Panc1 (cell line): ENCODE measurements around the gene UNC5B. TPM values are rescaled to one million over a fixed set of nuclear protein-coding genes. Genes with fewer than 3 reads are reported as not detected.

Experiments
- ATAC-seq: fragments of 200-7000 bp; cut with Tn5 transposase; 2 replicates; pipeline ENCODE4 v1.9.1; 2020; ENCODE audit warnings: mild to moderate bottlenecking, moderate library complexity
- BruUV-seq: library from RNA; stranded (reverse); fragments of 400-500 nt; replicated peaks from 2 replicates; lab custom pipeline; 2021; lab: Mats Ljungman, UMichigan
- CTCF ChIA-PET: fragments of 300-600 bp; sonication (Branson Sonifier 250); formaldehyde crosslinking; loops from one replicate; lab custom pipeline; 2022; ENCODE audit warnings: antibody characterized with exemption; lab: Charles Lee
- POLR2A ChIA-PET: fragments of 300-600 bp; sonication (Branson Sonifier 250); formaldehyde crosslinking; loops from one replicate; lab custom pipeline; 2022; ENCODE audit warnings: antibody characterized with exemption; lab: Charles Lee
- DNase-seq: peaks from one replicate; pipeline ENCODE4 v3.0.0-alpha.2; 2010; ENCODE audit warnings: low read depth, low spot score
- H3K27ac ChIP-seq: 2 replicates; pipeline ENCODE4 v1.5.1; 2011; ENCODE audit warnings: mild to moderate bottlenecking, low read length, inconsistent platforms
- H3K27me3 ChIP-seq: fragments of 200-500 bp; sonication (Bioruptor generic); 2 replicates; pipeline ENCODE4 v1.6.0; 2014; ENCODE audit warnings: low read length, inconsistent platforms; ENCODE audit not compliant: control insufficient read depth, insufficient read depth
- H3K36me3 ChIP-seq: fragments of 200-500 bp; sonication (Bioruptor generic); 2 replicates; pipeline ENCODE4 v1.5.1; 2014; ENCODE audit warnings: inconsistent platforms, mild to moderate bottlenecking, low read length, moderate library complexity; ENCODE audit not compliant: control insufficient read depth, insufficient read depth
- H3K4me1 ChIP-seq: 2 replicates; pipeline ENCODE4 v1.5.1; 2011; ENCODE audit warnings: inconsistent platforms, mild to moderate bottlenecking, low read length, moderate library complexity; ENCODE audit not compliant: control insufficient read depth, insufficient read depth
- H3K4me3 ChIP-seq, 2 experiments: 2 replicates each; pipeline ENCODE4 v1.5.1; 2011 to 2012; ENCODE audit warnings: low read depth in 2 of 2, low read length in 2 of 2, mild to moderate bottlenecking in 2 of 2, inconsistent platforms in 1 of 2, moderate library complexity in 1 of 2
- H3K9me3 ChIP-seq: fragments of 200-500 bp; sonication (Bioruptor generic); 2 replicates; pipeline ENCODE4 v1.5.1; 2014; ENCODE audit warnings: low read depth, mild to moderate bottlenecking, inconsistent platforms, low read length, moderate library complexity; ENCODE audit not compliant: control insufficient read depth, insufficient read depth
- CTCF ChIP-seq: fragments of 450-650 bp; IDR thresholded peaks from 2 replicates; pipeline ENCODE4 v1.5.1; 2017; ENCODE audit warnings: mild to moderate bottlenecking
- SIN3A ChIP-seq: IDR thresholded peaks from 2 replicates; pipeline ENCODE4 v1.6.1; 2012; ENCODE audit warnings: low read depth, mild to moderate bottlenecking, low read length, moderate library complexity, borderline replicate concordance; ENCODE audit not compliant: insufficient read depth
- in situ Hi-C: cut with HindIII; loops from 2 replicates; pipeline ENCODE4 v1.10.0; 2016; ENCODE audit warnings: low sequenced_read_pairs, low pct_unique_long_range_greater_than_20kb
- intact Hi-C: fragments of 100-400 bp; cut with micrococcal nuclease; formaldehyde crosslinking; loops from one replicate; pipeline ENCODE4 v1.10.0; 2022; ENCODE audit not compliant: unreplicated experiment
- total RNA-seq: library from RNA; stranded (reverse); gene quantifications from one replicate; pipeline ENCODE4 v1.2.1, GENCODE V29; 2021; ENCODE audit not compliant: unreplicated experiment
- TF ChIP-seq, protein P1 (sequence below), 2 experiments: IDR thresholded peaks; 2 replicates each; pipeline ENCODE4 v1.6.1; 2011 to 2012; ENCODE audit warnings: low read depth in 2 of 2, control low read depth in 1 of 2, low read length in 1 of 2, mild to moderate bottlenecking in 1 of 2, moderate library complexity in 1 of 2; ENCODE audit not compliant: insufficient read depth in 1 of 2

UNC5B gene
- total RNA-seq, 1 experiment from 2014 or later = 1.1 TPM

- Histone ChIP-seq H3K36me3 (no peaks in the 10 kb centered on the region), H3K27ac (no peak overlapping the region), H3K9me3 (no peaks in the 10 kb centered on the region), H3K4me3 (no peak overlapping the region), H3K4me1 (peaks cover 9% of the 10 kb centered on the region), H3K27me3 (no peaks in the 10 kb centered on the region)
- DNase-seq (peak; percentile 36), ATAC-seq (peak; percentile 81)
- no TSS peak for BruUV-seq
- in situ Hi-C loops = no loop called here
- ChIA-PET CTCF (interaction anchor here (0.5 to 1.7 kb wide), 18 partner anchors 10 to 920 kb away, joined by 3 to 9 read pairs (median 4); partner anchors contain the start of genes CDH23 and SLC29A3), POLR2A (interaction anchor here (0.7 kb wide), 2 partner anchors 13 to 498 kb away, joined by 3 read pairs; no protein-coding TSS in a partner anchor)
- TF ChIP-seq SIN3A (no peak), CTCF (peak; percentile 88)
- intact Hi-C loops = no loop called here
These were observed 58.2 kb downstream of the UNC5B start for GRCh38 chr10:71270301-71271220.

GRCh38 chr10:71271662-71272055 is 59.3 kb downstream of the UNC5B start:
- CTCF ChIA-PET = no interaction called here
- ATAC-seq (no peak), DNase-seq (no peak)
- Histone ChIP-seq H3K27ac (no peak overlapping the region), H3K4me1 (peaks cover 7% of the 10 kb centered on the region; the same call in 1 of the 2 replicates), H3K36me3 (no peaks in the 10 kb centered on the region), H3K27me3 (no peaks in the 10 kb centered on the region), H3K9me3 (no peaks in the 10 kb centered on the region), H3K4me3 (no peak overlapping the region)
- BruUV-seq = no TSS peak
- in situ Hi-C loops (no loop called here), intact Hi-C loops (no loop called here)
- POLR2A ChIA-PET = no interaction called here
- TF ChIP-seq, protein P1, sequence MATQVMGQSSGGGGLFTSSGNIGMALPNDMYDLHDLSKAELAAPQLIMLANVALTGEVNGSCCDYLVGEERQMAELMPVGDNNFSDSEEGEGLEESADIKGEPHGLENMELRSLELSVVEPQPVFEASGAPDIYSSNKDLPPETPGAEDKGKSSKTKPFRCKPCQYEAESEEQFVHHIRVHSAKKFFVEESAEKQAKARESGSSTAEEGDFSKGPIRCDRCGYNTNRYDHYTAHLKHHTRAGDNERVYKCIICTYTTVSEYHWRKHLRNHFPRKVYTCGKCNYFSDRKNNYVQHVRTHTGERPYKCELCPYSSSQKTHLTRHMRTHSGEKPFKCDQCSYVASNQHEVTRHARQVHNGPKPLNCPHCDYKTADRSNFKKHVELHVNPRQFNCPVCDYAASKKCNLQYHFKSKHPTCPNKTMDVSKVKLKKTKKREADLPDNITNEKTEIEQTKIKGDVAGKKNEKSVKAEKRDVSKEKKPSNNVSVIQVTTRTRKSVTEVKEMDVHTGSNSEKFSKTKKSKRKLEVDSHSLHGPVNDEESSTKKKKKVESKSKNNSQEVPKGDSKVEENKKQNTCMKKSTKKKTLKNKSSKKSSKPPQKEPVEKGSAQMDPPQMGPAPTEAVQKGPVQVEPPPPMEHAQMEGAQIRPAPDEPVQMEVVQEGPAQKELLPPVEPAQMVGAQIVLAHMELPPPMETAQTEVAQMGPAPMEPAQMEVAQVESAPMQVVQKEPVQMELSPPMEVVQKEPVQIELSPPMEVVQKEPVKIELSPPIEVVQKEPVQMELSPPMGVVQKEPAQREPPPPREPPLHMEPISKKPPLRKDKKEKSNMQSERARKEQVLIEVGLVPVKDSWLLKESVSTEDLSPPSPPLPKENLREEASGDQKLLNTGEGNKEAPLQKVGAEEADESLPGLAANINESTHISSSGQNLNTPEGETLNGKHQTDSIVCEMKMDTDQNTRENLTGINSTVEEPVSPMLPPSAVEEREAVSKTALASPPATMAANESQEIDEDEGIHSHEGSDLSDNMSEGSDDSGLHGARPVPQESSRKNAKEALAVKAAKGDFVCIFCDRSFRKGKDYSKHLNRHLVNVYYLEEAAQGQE (IDR thresholded peaks at IDR 0.05; ENCODE audit: insufficient read depth in 1 of 2, low read depth in 2 of 2, low read length in 1 of 2) = no peak

DNA sequence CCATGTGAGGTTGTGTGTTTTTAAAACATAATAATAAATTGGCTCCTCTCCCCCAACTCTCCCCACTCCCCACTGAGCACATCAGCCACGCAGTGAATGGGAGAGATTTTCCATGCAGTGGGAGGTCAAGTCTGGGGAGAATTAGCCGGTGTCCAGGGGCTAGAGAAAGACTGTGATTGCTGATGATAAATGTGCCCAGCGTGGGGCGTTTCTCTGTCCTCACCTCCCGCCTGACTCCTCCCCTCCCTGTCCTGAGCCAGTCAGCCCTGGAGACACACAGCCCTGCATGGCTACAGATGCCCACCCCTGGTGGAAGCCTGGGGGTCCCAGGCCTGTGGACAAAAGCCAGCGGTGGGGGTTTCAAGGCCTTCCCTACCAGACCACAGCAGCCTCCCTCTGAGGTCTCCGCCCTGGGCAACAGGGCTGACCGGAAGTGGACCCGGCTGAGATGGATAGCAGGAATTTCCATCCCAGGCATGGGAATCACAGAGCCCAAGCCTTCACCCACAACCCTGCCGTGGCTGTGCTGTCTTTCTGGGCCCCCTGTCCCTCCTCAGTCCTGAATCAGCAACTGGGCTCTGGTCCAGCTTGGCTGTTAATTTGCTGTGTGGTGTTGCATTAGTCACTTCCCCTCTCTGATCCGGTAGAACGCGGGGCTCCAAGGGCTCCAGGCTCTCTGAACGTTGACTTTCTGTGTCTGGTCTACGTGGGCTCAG is 59.8 kb downstream of the UNC5B start:
- Histone ChIP-seq H3K9me3 (no peaks in the 10 kb centered on the region), H3K4me1 (peaks cover 5% of the 10 kb centered on the region; the same call in 1 of the 2 replicates), H3K36me3 (no peaks in the 10 kb centered on the region), H3K27me3 (no peaks in the 10 kb centered on the region), H3K4me3 (no peak overlapping the region), H3K27ac (no peak overlapping the region)
- DNase-seq (no peak), ATAC-seq (peak; percentile 43)
- in situ Hi-C loops = no loop called here
- BruUV-seq = no TSS peak
- intact Hi-C loops = no loop called here
- CTCF ChIA-PET = no interaction called here
- POLR2A ChIA-PET = no interaction called here
- no peak for TF ChIP-seq CTCF
- TF ChIP-seq, protein P1 (IDR thresholded peaks at IDR 0.05; ENCODE audit: insufficient read depth in 1 of 2, low read depth in 2 of 2, low read length in 1 of 2) = no peak
